HFFc6 (cell line): ENCODE data around the gene SERINC3. TPM values are rescaled to one million over a fixed set of nuclear protein-coding genes. Genes with fewer than 3 reads are reported as not detected.
A peak's percentile ranks its signal among the peaks of the same experiment; 100 is the strongest.

Experiments used
- DNase-seq: peaks from one replicate; pipeline ENCODE4 v3.0.0-alpha.2; 2018
- H3K27ac Mint-ChIP-seq: 2 replicates; pipeline ENCODE4 v1.8.0; 2020; ENCODE audit warnings: mild to moderate bottlenecking, mixed read lengths
- H3K27me3 Mint-ChIP-seq: 2 replicates; pipeline ENCODE4 v1.8.0; 2021; ENCODE audit warnings: mild to moderate bottlenecking, moderate library complexity, mixed read lengths; ENCODE audit not compliant: insufficient read depth
- H3K36me3 Mint-ChIP-seq: 2 replicates; pipeline ENCODE4 v1.8.0; 2021; ENCODE audit warnings: low read depth, mixed read lengths
- H3K4me1 Mint-ChIP-seq: 2 replicates; pipeline ENCODE4 v1.8.0; 2020; ENCODE audit warnings: low read depth, mixed read lengths
- H3K4me3 Mint-ChIP-seq: 2 replicates; pipeline ENCODE4 v1.8.0; 2020; ENCODE audit warnings: mild to moderate bottlenecking, moderate library complexity, mixed read lengths
- H3K9me3 Mint-ChIP-seq: 2 replicates; pipeline ENCODE4 v1.8.0; 2020; ENCODE audit warnings: mild to moderate bottlenecking, mixed read lengths
- CTCF ChIP-seq: fragments of 200-600 bp; sonication (generic); IDR thresholded peaks from 2 replicates; pipeline ENCODE4 v1.5.0; 2021; ENCODE audit warnings: antibody characterized with exemption, mild to moderate bottlenecking
- total RNA-seq, 6 experiments: library from RNA; stranded (reverse); fragmentation: NEBNext Ultra II Directional; extraction: Animal tissue kit (Norgen Biotek cat#: 25700); gene quantifications; 2 replicates in 1 of 6; 3 replicates in 5 of 6; pipeline ENCODE4 v1.2.3, GENCODE V29; 2021

The SERINC3 gene
- total RNA-seq, 6 experiments from 2014 or later: 161 to 219 (median 188) TPM

- no peaks in the 10 kb centered on the region for H3K27me3 Mint-ChIP-seq
- no peak for TF ChIP-seq CTCF
- H3K4me1 Mint-ChIP-seq: peaks cover 29% of the 10 kb centered on the region
- H3K9me3 Mint-ChIP-seq: no peaks in the 10 kb centered on the region
- no peak overlapping the region for H3K4me3 Mint-ChIP-seq
- H3K27ac Mint-ChIP-seq: peak overlapping the region; percentile 68
- H3K36me3 Mint-ChIP-seq: peaks cover 11% of the 10 kb centered on the region; the same call in 1 of the 2 replicates
- no peak for DNase-seq
Measured at GRCh38 chr20:44513871-44514270, 8.0 kb downstream of the SERINC3 start.

GRCh38 chr20:44509762-44510161, 12.1 kb downstream of the SERINC3 start:
- peaks cover 24% of the 10 kb centered on the region; the same call in 1 of the 2 replicates for H3K36me3 Mint-ChIP-seq
- no peak overlapping the region for H3K4me3 Mint-ChIP-seq

GRCh38 chr20:44504402-44505307, 17.2 kb downstream of the SERINC3 start:
- H3K4me1 Mint-ChIP-seq: peaks cover 22% of the 10 kb centered on the region
- no peak for DNase-seq
- H3K36me3 Mint-ChIP-seq: peaks cover 48% of the 10 kb centered on the region
- H3K27ac Mint-ChIP-seq: no peak overlapping the region
- H3K9me3 Mint-ChIP-seq: no peaks in the 10 kb centered on the region
- H3K27me3 Mint-ChIP-seq: no peaks in the 10 kb centered on the region
- no peak overlapping the region for H3K4me3 Mint-ChIP-seq
- no peak for TF ChIP-seq CTCF

More at GRCh38 chr20:44509762-44510161, 12.1 kb downstream of the SERINC3 start:
- Mint-ChIP-seq H3K9me3 (no peaks in the 10 kb centered on the region), H3K4me1 (peaks cover 10% of the 10 kb centered on the region), H3K27ac (no peak overlapping the region), H3K27me3 (no peaks in the 10 kb centered on the region)
- DNase-seq: no peak
- TF ChIP-seq CTCF: no peak

- H3K27ac Mint-ChIP-seq: peak overlapping the region; percentile 33; the same call in 1 of the 2 replicates
- H3K9me3 Mint-ChIP-seq: no peaks in the 10 kb centered on the region
- H3K4me3 Mint-ChIP-seq: no peak overlapping the region
- peaks cover 34% of the 10 kb centered on the region for H3K4me1 Mint-ChIP-seq
- peaks cover 52% of the 10 kb centered on the region for H3K36me3 Mint-ChIP-seq
- no peak for TF ChIP-seq CTCF
- no peak for DNase-seq
- no peaks in the 10 kb centered on the region; the same call in 1 of the 2 replicates for H3K27me3 Mint-ChIP-seq
Measured at GRCh38 chr20:44502968-44503367, 18.9 kb downstream of the SERINC3 start.

- Mint-ChIP-seq H3K27ac (peak overlapping the region; percentile 76), H3K9me3 (no peaks in the 10 kb centered on the region), H3K4me1 (peaks cover 50% of the 10 kb centered on the region), H3K27me3 (no peaks in the 10 kb centered on the region; the same call in 1 of the 2 replicates), H3K36me3 (peaks cover 55% of the 10 kb centered on the region), H3K4me3 (0 out of 2 replicates have a peak overlapping the region, but pooled peaks have one; percentile 0)
- TF ChIP-seq CTCF: no peak
- DNase-seq: peak; percentile 73
Measured at GRCh38 chr20:44501448-44501847, 20.4 kb downstream of the SERINC3 start.
